HL-60 (cell line): ENCODE results near the gene C1QTNF9.

ENCODE experiments used
- DNase-seq, 2 experiments: peaks; one replicate each; pipeline ENCODE4 v3.0.0-alpha.2; 2010 to 2020; ENCODE audit warnings: low read depth in 1 of 2, low spot score in 1 of 2
- H3K27ac ChIP-seq: fragments of 250-450 bp; sonication (Bioruptor Pico); replicated peaks from 2 replicates; pipeline ENCODE4 v1.5.1; 2020; ENCODE audit warnings: mild to moderate bottlenecking, moderate library complexity
- H3K27me3 ChIP-seq: fragments of 250-450 bp; sonication (Bioruptor Pico); 2 replicates; pipeline ENCODE4 v1.5.1; 2021; ENCODE audit warnings: mild to moderate bottlenecking, moderate library complexity; ENCODE audit not compliant: insufficient read depth, poor library complexity, severe bottlenecking
- H3K4me3 ChIP-seq: replicated peaks from 2 replicates; pipeline ENCODE4 v1.5.1; 2011; ENCODE audit warnings: mild to moderate bottlenecking, control low read depth, low read length; ENCODE audit not compliant: insufficient read depth
- CTCF ChIP-seq: IDR thresholded peaks from one replicate; pipeline ENCODE4 v1.5.1; 2011; ENCODE audit warnings: low read length, control low read depth, inconsistent platforms; ENCODE audit not compliant: insufficient read depth
- GABPA ChIP-seq: IDR thresholded peaks from 2 replicates; pipeline ENCODE4 v1.6.1; 2012; ENCODE audit warnings: low read depth
- POLR2AphosphoS5 ChIP-seq: IDR thresholded peaks from 2 replicates; pipeline ENCODE4 v1.6.1; 2012; ENCODE audit warnings: low read depth
- REST ChIP-seq: IDR thresholded peaks from 2 replicates; pipeline ENCODE4 v1.6.1; 2012; ENCODE audit warnings: low read depth; ENCODE audit not compliant: insufficient replicate concordance
- SPI1 ChIP-seq: IDR thresholded peaks from 2 replicates; pipeline ENCODE4 v1.6.1; 2012; ENCODE audit warnings: low read depth, mild to moderate bottlenecking, borderline replicate concordance

C1QTNF9 gene

GRCh38 chr13:24275041-24275440 lies 34.3 kb upstream of the C1QTNF9 start:
- Histone ChIP-seq H3K4me3 (no peak overlapping the region), H3K27me3 (no peaks in the 10 kb centered on the region), H3K27ac (no peak overlapping the region)
- no peak for DNase-seq
- TF ChIP-seq GABPA (no peak), POLR2AphosphoS5 (no peak), SPI1 (no peak), CTCF (no peak), REST (no peak)

GRCh38 chr13:24276306-24276705 lies 33.1 kb upstream of the C1QTNF9 start:
- TF ChIP-seq GABPA (no peak), CTCF (no peak), POLR2AphosphoS5 (no peak), REST (no peak), SPI1 (no peak; the same call in 1 of the 2 replicates)
- no peak for DNase-seq
- Histone ChIP-seq H3K27ac (no peak overlapping the region), H3K4me3 (no peak overlapping the region), H3K27me3 (no peaks in the 10 kb centered on the region)

GRCh38 chr13:24276861-24277260 lies 32.5 kb upstream of the C1QTNF9 start:
- H3K4me3 ChIP-seq = no peak overlapping the region
- no peak for DNase-seq
- TF ChIP-seq REST (no peak), GABPA (no peak), SPI1 (no peak), CTCF (no peak), POLR2AphosphoS5 (no peak)
- H3K27me3 ChIP-seq = no peaks in the 10 kb centered on the region
- no peak overlapping the region for H3K27ac ChIP-seq
